Coronary artery (tissue), 2 donors: ENCODE results near the gene TPO.

Source experiments
- DNase-seq: peaks from one replicate; pipeline ENCODE4 v3.0.0-alpha.2; 2017; ENCODE audit warnings: low spot score
- H3K27ac ChIP-seq, 2 donors: fragments of 200-600 bp; sonication (generic); one replicate each; pipeline ENCODE4 v1.5.1; 2016 to 2019
- H3K4me3 ChIP-seq: fragments of 200-600 bp; sonication (generic); 2 replicates; pipeline ENCODE4 v1.5.1; 2016; ENCODE audit warnings: mild to moderate bottlenecking, moderate library complexity
- TF ChIP-seq, protein P1 (sequence below): fragments of 200-600 bp; sonication (generic); IDR thresholded peaks from one replicate; pipeline ENCODE4 v1.5.1; 2019; ENCODE audit warnings: antibody characterized with exemption

The TPO gene

DNA sequence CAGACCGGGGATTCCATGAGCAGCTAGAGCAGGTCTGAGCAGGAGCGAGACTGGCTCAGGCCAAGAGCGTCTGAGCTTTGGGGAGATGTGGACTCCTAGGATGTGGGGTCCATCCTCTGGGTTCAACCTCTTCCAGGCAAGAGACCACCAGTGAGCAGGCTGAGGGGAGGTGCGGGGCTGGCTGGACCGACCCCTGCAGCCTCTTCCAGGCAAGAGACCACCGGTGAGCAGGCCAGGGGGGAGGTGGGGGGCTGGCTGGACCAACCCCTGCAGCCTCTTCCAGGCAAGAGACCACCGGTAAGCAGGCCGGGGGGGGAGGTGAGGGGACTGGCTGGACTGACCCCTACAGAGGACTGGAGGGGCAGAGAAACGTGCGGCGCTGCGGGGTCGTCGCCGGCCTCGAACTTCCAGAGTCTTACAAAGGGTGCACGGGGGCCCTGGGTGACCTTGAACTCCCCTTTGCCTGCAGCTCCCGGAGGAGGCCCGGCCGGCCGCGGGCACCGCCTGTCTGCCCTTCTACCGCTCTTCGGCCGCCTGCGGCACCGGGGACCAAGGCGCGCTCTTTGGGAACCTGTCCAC lies 63.4 kb downstream of the TPO start:
- TF ChIP-seq, protein P1, sequence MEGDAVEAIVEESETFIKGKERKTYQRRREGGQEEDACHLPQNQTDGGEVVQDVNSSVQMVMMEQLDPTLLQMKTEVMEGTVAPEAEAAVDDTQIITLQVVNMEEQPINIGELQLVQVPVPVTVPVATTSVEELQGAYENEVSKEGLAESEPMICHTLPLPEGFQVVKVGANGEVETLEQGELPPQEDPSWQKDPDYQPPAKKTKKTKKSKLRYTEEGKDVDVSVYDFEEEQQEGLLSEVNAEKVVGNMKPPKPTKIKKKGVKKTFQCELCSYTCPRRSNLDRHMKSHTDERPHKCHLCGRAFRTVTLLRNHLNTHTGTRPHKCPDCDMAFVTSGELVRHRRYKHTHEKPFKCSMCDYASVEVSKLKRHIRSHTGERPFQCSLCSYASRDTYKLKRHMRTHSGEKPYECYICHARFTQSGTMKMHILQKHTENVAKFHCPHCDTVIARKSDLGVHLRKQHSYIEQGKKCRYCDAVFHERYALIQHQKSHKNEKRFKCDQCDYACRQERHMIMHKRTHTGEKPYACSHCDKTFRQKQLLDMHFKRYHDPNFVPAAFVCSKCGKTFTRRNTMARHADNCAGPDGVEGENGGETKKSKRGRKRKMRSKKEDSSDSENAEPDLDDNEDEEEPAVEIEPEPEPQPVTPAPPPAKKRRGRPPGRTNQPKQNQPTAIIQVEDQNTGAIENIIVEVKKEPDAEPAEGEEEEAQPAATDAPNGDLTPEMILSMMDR = no peak
- DNase-seq = no peak
- H3K27ac ChIP-seq = no peak overlapping the region
- H3K4me3 ChIP-seq = no peak overlapping the region

DNA sequence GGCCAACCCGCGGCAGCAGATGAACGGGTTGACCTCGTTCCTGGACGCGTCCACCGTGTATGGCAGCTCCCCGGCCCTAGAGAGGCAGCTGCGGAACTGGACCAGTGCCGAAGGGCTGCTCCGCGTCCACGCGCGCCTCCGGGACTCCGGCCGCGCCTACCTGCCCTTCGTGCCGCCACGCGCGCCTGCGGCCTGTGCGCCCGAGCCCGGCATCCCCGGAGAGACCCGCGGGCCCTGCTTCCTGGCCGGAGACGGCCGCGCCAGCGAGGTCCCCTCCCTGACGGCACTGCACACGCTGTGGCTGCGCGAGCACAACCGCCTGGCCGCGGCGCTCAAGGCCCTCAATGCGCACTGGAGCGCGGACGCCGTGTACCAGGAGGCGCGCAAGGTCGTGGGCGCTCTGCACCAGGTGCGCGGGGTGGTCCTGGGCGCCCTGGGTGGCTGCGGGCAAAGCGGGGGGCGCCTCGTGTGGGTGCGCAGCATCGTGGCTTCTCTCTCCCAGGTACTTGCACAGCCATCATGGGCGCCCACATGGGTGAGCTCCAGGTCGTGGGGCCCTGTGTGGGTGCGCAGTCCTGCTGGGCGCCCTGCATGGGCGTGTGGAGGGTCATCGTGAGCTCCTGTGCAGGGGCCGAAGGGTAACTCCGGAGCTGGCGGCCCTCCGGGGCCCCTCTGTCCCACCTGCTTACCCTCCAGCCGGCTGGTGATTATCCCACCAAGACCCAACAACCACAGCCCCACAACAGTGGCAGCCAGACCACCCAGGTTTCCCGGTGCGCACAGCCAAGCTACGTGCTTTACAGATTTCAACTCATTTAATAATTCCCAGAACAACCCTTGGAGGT lies 64.2 kb downstream of the TPO start:
- TF ChIP-seq, protein P1 = no peak
- Histone ChIP-seq H3K27ac (no peak overlapping the region), H3K4me3 (no peak overlapping the region)
- DNase-seq = peak; percentile 49

DNA sequence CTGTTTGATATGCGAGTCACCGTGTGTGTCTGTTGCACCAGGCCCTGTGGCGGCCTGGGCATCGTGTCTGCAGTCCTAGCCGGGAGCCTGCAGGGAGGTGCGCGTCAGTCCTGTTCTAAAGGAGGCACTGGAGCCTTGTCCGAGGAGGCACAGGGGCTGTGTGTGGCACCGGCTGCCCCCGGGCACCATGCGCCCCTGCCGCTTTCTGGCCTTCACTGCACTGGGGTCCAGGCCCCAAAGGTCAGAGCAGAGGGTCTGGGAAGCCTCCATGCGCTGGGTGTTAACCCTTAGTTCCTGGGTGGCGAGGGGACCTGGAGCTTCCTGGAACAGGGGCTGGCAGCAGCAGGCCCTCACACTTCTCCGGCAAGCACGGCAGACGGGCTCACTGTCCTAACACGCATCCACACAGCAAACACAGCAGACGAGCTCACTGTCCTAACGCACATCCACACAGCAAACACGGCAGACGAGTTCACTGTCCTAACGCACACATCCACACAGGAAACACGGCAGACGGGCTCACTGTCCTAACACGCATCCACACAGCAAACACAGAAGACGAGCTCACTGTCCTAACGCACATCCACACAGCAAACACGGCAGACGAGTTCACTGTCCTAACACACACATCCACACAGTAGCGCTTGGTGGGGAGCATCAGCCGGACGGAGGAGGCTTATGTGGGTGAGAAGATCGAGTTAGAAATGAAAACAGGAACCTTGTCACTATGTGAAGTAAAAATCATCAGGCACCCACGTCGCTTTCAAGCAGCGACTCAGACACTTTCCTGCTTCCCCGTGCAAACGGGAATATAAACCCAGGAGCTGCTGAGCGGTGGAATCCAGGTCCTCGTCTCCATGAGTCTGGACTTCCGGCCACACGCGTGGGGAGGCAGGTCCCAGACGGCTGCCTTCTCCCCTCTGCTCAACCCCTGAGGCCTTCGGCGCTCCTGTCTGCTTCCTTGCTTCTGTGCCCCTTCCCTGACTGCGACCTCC lies 65.3 kb downstream of the TPO start:
- H3K4me3 ChIP-seq = no peak overlapping the region
- TF ChIP-seq, protein P1 = no peak
- DNase-seq = peak; percentile 45
- no peak overlapping the region for H3K27ac ChIP-seq

DNA sequence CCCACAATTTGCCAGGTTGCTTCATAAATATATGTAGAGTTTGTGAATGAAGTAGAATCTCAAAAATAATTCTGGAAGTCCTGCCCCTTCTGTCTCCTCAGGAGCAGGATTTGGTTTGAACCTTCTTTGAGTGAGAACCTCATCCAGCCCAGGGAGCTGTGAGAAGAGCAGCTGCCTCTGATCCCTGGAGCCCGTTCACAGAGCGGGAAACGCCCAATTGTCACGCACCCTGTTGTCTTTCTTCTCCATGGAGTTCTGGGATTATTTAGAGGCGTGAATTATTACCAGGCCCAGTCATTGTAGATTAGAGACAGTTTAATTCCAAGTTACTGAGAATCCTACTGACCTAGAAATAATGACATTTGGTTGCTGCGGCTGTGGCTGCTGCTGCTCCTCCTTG lies 66.1 kb downstream of the TPO start:
- TF ChIP-seq, protein P1 = no peak
- no peak overlapping the region for H3K27ac ChIP-seq
- no peak for DNase-seq
- no peak overlapping the region for H3K4me3 ChIP-seq

DNA sequence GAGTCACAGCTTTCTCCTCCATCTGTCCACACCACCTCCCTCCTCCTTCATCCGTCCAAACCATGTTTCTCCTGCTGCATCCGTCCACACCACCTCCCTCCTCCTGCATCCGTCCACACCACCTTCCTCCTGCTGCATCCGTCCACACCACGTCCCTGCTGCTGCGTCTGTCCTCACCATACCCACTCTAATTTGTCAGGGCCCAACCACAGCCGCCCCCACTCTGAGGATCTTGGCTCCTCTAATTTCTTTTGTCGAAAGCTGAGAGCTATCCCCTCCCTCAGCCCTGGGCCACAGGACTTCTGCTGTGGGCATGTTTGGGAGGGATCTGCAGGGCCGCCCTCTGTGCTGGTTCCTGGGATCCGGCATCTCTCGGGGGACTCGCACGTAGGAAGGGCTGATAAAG lies 67.4 kb downstream of the TPO start:
- H3K27ac ChIP-seq = no peak overlapping the region
- TF ChIP-seq, protein P1 = no peak
- DNase-seq = peak; percentile 54

DNA sequence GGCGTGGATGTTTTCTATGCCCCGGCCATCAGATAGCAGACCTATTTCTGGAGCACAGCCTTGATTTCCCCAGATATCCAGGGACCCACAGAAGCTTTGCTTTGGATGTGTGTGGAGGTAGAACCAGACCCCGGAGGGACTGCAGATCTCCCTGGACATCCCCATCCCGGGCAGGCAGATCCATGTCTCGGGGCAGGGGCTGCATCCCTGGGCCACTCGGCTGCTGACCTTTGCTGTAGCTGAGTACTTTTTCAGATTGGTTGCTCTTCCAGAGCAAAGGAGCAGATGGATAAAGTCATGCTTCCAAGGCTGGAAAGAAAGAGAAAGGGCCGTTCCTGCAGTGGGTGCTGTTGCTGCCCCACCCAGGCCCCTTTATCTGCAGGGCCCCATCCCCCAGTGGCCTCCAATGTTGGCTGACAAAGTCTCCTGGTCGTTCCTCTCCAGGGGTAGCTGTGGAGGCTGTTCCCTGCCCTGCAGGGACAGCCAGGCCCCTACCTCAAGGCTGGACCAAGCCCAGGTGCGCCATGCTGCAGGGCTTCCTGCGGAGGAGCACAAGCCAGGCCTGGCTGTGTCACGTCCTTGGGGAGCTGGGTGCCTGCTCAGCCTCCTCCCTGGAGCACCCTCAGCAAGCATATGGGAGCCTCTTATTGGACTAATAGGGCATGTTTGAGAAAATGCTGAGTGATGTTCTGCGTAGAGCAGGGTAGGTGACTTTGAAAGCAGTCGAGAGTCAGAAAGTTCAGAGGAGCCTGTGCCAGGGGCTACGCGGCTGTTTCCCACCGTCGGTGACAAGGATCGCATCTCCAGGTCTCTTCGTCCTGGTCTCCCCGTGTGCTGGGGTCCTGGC lies 68.4 kb downstream of the TPO start:
- TF ChIP-seq, protein P1 = no peak
- peak; percentile 45 for DNase-seq
- Histone ChIP-seq H3K27ac (no peak overlapping the region), H3K4me3 (no peak overlapping the region)

More for the DNA sequence above, 67.4 kb downstream of the TPO start:
- H3K4me3 ChIP-seq = no peak overlapping the region
